Measurements from ENCODE around the gene GAMT.

DNA sequence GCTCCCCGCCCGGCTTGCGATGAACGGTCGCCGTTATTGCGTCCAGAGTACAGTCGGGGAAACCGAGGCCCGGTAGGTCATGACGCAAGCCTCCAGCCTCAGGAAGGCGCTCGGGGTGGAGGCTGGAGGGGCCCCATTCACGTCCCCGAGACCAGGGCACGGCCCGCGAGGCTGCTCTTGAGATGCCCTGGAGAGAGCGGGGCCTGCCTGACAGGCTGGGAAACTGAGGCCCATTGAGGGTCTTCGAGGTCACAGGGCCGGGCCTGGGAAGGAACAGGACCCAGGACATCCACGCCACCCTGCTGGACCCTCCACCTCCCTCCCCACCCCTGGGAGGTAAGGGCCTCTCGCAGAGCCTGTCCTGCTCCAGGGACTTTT, 17.3 kb downstream of the GAMT start:
- TF ChIP-seq, protein P1, sequence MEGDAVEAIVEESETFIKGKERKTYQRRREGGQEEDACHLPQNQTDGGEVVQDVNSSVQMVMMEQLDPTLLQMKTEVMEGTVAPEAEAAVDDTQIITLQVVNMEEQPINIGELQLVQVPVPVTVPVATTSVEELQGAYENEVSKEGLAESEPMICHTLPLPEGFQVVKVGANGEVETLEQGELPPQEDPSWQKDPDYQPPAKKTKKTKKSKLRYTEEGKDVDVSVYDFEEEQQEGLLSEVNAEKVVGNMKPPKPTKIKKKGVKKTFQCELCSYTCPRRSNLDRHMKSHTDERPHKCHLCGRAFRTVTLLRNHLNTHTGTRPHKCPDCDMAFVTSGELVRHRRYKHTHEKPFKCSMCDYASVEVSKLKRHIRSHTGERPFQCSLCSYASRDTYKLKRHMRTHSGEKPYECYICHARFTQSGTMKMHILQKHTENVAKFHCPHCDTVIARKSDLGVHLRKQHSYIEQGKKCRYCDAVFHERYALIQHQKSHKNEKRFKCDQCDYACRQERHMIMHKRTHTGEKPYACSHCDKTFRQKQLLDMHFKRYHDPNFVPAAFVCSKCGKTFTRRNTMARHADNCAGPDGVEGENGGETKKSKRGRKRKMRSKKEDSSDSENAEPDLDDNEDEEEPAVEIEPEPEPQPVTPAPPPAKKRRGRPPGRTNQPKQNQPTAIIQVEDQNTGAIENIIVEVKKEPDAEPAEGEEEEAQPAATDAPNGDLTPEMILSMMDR (conservative IDR thresholded peaks at IDR 0.05; ENCODE audit: low read depth in 2 of 2): no peak
- TF ChIP-seq, protein P2, sequence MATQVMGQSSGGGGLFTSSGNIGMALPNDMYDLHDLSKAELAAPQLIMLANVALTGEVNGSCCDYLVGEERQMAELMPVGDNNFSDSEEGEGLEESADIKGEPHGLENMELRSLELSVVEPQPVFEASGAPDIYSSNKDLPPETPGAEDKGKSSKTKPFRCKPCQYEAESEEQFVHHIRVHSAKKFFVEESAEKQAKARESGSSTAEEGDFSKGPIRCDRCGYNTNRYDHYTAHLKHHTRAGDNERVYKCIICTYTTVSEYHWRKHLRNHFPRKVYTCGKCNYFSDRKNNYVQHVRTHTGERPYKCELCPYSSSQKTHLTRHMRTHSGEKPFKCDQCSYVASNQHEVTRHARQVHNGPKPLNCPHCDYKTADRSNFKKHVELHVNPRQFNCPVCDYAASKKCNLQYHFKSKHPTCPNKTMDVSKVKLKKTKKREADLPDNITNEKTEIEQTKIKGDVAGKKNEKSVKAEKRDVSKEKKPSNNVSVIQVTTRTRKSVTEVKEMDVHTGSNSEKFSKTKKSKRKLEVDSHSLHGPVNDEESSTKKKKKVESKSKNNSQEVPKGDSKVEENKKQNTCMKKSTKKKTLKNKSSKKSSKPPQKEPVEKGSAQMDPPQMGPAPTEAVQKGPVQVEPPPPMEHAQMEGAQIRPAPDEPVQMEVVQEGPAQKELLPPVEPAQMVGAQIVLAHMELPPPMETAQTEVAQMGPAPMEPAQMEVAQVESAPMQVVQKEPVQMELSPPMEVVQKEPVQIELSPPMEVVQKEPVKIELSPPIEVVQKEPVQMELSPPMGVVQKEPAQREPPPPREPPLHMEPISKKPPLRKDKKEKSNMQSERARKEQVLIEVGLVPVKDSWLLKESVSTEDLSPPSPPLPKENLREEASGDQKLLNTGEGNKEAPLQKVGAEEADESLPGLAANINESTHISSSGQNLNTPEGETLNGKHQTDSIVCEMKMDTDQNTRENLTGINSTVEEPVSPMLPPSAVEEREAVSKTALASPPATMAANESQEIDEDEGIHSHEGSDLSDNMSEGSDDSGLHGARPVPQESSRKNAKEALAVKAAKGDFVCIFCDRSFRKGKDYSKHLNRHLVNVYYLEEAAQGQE (IDR thresholded peaks at IDR 0.05; ENCODE audit: unreplicated experiment): no peak
- no peak for TF ChIP-seq EZH2phosphoT487 (IDR thresholded peaks at IDR 0.05; ENCODE audit: unreplicated experiment)

All from GM23338 (cell line).